G401 (cell line): ENCODE data around the gene NUP98. TPM values are rescaled to one million over a fixed set of nuclear protein-coding genes. Genes with fewer than 3 reads are reported as not detected.
A peak's percentile ranks its signal among the peaks of the same experiment; 100 is the strongest.
"Not testable (repeated sequence)": the region's sequence is repeated elsewhere in the genome, so short reads cannot be mapped to it uniquely, and the experiment has no call there.

Source experiments
- DNase-seq: peaks from one replicate; pipeline ENCODE4 v3.0.0-alpha.2; 2015; ENCODE audit warnings: low spot score
- in situ Hi-C: cut with HindIII; loops from 2 replicates; pipeline ENCODE4 v1.10.0; 2016; ENCODE audit warnings: low sequenced_read_pairs, mixed read lengths
- total RNA-seq: library from RNA; depleted of rRNA; stranded (reverse); fragments of >200 nt; shearing (Covaris generic); gene quantifications from 2 replicates; pipeline ENCODE4 v1.2.3, GENCODE V29; 2014

NUP98 gene
- total RNA-seq, 1 experiment from 2014 or later: 150 TPM

DNA sequence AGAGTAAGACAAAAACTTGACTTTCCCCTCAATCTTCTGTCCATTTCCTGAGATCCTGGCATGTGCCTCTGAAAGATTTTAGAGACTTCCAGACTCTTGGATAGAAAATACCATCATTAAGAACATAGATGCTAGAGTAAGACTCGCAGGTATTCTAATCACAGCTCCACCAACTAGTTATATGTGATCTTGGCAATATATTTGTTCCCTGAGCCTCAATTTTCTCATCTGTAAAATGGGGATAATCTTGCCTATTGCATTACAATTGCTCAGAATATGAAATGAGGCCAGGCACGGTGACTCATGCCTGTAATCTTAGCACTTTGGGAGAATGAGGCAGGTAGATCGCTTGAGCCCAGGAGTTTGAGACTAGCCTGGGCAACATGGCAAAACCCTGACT, 32.7 kb upstream of the NUP98 start:
- in situ Hi-C loops: no loop called here
- no peak for DNase-seq

- in situ Hi-C loops: no loop called here
- DNase-seq: no peak
Measured at GRCh38 chr11:3827434-3828186, 30.3 kb upstream of the NUP98 start.

DNA sequence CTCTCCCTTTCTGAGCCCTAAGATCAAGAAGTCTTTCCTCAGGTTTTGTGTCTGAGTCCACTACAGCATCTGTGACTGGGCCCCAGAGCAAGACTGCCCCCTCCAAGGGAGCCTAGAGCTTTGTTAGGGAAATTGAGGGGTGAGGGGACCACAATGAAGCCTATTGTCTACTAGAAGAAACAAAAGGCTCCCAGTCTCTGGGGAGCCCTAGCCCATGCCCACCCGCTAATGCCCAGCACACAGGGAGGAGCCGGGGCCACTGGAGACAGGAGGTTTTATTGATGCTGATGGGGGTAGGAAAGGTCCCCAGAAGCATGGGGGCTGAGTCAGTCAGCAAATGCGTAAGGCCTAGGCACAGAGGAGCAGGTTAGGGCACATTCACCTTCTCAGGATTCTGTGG, 29.4 kb upstream of the NUP98 start:
- in situ Hi-C loops: no loop called here
- no peak for DNase-seq

- in situ Hi-C loops: no loop called here
- no peak for DNase-seq
Measured at GRCh38 chr11:3825473-3826154, 28.3 kb upstream of the NUP98 start.

DNA sequence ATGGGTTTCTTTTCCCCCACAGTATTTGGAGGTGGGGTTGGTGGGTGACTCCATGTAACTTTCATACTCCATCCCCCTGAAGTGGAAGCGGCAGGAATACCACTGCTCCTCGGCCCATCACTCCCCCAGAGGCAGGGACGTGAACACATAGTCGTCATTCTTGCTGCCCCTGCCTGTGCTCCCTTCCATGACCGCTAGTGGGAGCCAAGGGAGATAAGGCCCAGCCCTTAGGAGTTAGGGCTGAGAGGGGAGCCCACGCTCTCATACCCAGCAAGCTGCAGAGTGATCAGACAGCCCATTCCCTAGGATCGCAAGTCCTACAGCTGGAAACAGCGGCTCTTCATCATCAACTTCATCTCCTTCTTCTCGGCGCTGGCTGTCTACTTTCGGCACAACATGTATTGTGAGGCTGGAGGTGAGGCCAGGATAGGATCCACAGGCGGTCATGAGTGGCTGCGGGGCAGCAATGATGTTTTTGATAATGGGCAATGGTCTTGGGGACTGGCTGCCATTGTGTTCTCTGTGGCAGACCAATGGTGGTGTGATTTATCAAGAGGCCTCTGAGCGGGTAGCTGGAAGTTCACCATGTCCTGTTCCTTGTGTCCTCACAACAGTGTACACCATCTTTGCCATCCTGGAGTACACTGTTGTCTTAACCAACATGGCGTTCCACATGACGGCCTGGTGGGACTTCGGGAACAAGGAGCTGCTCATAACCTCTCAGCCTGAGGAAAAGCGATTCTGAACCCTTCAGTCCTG, 27.5 kb upstream of the NUP98 start:
- in situ Hi-C loops: no loop called here
- peak; percentile 44 for DNase-seq

DNA sequence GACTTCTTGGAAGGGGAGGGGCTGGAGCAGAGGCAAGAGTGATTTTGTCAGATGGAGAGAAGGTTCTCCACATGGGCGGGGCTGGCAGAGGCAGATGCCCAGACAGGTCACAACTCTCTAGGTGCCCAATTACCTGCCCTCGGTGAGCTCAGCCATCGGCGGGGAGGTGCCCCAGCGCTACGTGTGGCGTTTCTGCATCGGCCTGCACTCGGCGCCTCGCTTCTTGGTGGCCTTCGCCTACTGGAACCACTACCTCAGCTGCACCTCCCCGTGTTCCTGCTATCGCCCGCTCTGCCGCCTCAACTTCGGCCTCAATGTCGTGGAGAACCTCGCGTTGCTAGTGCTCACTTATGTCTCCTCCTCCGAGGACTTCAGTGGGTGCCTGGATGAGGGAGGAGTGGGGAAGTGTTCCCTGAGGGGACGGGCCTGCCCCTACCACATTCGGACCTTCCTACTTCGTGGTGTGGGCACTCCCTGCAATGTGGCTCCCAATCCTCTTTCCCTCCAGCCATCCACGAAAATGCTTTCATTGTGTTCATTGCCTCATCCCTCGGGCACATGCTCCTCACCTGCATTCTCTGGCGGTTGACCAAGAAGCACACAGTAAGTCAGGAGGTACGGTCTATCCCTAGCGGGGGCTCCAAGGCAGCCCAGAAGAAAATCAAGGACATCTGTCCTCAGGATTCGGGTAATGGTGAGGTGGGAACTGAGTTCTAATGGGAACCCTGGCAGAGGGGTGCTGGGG, 26.6 kb upstream of the NUP98 start:
- in situ Hi-C loops: no loop called here
- no peak for DNase-seq

DNA sequence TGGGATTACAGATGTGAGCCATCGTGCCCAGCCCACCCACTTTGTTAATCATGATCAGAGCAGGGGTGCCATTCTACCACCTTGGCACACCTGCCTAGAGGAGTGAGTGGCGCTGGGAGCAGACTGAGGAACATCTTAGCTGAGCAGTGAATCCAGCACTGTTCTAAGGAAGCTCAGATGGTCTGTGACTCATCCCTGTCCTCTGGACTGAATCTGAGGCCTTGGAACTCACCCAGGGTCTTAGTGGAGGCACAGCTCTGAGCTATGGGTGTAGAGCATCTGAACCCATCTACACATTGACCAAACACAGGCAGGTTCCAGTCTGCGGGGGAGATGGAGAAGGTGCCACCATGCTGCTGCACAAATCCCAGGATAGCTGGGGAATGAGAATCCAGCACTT, 25.9 kb upstream of the NUP98 start:
- no peak for DNase-seq
- in situ Hi-C loops: no loop called here

DNA sequence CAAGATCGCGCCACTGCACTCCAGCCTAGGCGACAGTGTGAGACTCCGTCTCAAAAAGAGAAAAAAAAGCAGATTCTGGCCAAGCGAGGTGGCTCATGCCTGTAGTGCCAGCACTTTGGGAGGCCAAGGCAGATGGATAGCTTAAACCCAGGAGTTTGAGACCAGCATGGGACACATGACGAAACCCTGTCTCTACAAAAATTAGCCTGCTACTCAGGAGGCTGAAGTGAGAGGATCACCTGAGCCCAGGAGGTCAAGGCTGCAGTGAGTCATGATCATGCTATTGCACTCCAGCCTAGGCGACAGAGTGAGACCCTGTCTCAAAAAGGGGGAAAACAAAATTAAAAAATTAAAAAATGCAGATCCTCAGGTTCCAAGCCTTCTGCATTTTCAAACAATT, 25.0 kb upstream of the NUP98 start:
- DNase-seq: no peak
- in situ Hi-C loops: no loop called here

DNA sequence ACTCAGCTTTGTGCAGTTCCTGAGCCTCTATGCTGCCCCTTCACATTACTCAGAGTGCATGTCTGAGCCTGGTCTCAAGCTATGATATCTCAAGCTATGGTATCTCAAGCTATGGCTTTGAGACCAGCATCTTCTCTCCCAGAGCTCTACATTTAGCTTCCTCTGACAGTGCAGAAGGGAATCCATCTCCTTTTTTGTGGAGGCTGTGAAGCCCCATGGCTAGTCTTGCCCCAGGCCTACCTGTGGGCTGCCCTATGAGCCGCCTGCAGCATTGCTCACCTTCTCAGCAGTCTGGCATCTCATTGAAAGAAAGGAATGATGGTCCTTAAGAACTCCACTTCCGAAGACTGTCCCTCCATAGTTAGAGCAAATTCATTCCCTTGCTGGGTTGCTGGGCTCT, 23.6 kb upstream of the NUP98 start:
- in situ Hi-C loops: no loop called here

DNA sequence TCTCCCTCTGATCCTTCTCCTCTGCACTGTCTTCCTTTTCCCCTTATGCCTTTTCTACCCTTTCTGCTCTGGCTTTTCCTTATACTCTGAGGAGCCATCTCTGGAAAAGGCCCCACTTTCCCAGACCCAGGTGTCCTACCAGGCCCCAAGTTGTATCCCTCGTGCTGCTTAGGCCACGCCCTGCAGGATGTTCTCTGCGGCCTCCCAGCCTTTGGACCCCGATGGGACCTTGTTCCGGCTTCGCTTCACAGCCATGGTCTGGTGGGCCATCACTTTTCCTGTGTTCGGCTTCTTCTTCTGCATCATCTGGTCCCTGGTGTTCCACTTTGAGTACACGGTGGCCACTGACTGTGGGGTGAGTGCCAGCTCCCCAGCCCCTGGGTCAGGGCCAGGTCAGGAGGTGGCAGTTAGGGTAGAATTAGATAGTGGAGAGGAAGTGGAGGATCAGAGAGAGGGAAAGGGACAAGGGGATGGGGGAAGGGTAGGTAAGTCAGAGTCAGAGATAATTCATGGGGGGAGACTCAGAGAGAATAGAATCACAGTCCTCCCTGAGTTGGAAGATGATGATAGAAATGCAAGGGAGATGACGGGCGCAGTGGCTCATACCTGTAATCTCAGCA, 19.9 kb upstream of the NUP98 start:
- in situ Hi-C loops: no loop called here
- no peak for DNase-seq

More for the DNA sequence above, 23.6 kb upstream of the NUP98 start:
- DNase-seq: no peak

GRCh38 chr11:3816673-3817072, 19.3 kb upstream of the NUP98 start:
- no peak for DNase-seq
- in situ Hi-C loops: no loop called here

DNA sequence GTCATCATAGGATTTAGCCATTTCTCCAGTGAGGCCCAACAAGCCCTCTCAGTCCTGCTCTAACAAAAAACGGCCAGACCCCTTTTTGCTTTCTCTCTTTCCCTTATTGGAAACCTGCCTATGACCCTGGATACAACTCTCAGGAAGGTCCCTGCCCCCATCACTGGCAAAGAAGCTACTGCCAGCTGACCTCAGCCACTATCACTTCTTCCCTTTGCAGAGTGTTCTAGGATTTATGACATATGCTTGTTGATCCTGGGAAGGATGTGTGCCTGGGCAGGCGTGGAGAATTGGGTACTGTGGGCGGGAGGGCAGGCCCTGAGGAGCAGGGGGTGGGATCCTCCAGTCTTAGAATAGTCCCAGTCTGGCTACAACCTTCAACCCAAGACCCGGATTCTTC, 18.5 kb upstream of the NUP98 start:
- no peak for DNase-seq
- in situ Hi-C loops: no loop called here

DNA sequence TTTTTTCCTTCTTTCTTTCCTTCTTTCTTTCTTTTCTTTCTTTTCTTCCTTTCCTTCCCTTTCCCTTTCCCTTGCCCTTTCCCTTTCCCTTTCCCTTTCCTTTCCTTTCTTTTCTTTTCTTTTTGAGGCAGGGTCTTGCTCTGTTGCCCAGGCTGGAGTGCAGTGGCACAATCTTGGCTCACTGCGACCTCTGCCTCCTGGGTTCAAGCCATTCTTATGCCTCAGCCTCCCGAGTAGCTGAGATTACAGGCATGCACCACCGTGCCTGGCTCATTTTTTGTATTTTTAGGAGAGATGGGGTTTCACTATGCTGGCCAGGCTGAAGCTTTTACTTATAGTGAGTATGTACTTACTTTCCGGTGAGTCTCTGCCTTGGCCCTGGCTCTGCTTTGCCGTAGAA, 17.5 kb upstream of the NUP98 start:
- DNase-seq, in situ Hi-C loops: not testable (repeated sequence)

GRCh38 chr11:3810951-3811350, 13.6 kb upstream of the NUP98 start:
- in situ Hi-C loops: no loop called here
- no peak for DNase-seq

GRCh38 chr11:3810446-3810845, 13.1 kb upstream of the NUP98 start:
- DNase-seq: no peak

GRCh38 chr11:3809624-3809928, 12.2 kb upstream of the NUP98 start:
- in situ Hi-C loops: no loop called here
- DNase-seq: no peak

More at GRCh38 chr11:3810446-3810845, 13.1 kb upstream of the NUP98 start:
- in situ Hi-C loops: no loop called here

GRCh38 chr11:3808861-3809623, 11.7 kb upstream of the NUP98 start:
- in situ Hi-C loops: no loop called here
- DNase-seq: peak; percentile 70
